ENCODE measurements around the gene CDC42EP4.

The CDC42EP4 gene

DNA sequence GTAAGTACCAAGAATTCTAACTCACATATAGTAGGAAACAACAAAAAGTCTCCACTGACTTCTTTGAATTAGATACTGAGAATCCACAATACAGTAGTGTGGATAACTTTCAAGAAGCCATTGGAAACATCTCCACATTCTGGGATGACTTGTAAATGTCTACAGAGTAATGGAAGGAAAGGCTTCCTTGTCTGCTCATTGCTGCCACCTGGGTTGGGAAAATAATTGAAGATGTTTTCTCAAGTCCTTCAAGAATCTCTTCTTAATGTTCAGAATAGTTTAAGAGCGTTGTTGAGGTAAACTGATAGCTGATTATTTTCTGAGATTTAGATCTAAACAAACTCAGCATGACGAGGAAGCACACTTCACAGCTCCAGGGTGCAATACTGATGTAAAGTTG, 64.1 kb downstream of the CDC42EP4 start:
- no peak for DNase-seq

DNA sequence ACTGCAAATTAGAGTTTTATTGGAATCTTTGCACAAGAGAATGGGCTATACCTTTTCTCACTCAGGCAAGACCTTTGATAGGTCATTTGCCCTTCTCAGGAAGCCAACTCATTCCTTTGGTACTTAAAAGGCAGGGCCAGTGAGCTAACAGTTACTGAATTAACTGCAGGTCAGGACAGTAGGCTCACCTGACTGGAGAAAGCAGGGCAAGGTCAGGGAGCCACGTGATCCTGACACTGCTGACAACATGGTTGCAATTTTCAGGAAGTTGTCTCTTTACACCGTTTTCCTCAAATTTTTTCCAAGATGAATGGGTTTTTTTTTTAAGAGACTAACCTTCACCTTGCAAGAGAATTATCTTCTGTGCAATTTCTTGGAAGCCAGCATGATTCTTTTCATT, 71.2 kb downstream of the CDC42EP4 start:
- no peak for DNase-seq

DNA sequence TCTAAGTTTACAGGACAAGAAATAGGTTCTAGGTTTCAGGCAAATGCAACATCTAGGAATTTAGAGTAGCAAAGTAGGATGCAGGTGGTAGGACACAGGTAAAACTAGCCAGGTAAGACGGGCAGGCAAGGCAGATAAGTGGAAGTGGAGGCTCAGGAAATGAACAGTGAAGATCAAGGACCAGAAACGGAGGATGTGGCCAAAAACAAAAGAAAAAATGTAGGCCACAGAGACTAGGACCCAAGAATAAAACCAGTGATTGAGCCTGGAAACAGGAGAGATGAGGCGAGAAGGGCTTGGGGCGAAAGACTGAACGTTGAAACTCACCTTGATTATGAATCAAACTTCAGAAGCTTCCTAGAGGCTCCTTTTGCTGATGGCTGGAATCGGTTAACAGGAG, 74.1 kb downstream of the CDC42EP4 start:
- no peak for DNase-seq

DNA sequence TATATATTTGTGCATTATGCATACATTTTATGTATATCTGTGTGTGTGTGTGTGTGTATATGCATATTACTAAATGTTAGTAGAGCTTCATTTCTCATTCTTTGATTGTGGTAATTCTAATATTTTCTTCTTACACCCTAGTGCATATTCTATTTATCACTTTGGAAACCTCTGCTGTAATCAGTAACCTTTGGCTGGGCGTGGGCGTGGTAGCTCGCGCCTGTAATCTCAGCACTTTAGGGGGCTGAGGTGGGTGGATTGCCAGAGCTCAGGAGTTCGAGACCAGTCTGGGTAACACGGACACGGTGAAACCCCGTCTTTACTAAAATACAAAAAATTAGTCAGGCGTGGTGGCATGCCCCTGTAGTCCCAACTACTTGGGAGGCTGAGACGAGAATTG, 77.1 kb downstream of the CDC42EP4 start:
- DNase-seq = no peak

Measured in inflammatory macrophage treated with lipopolysaccharide for 4 hours (primary cell).